Neural progenitor cell (in vitro differentiated cells): Measurements from ENCODE around the gene CTU2.

Experiments used
- EZH2 ChIP-seq: fragments of 200-600 bp; sonication (generic); IDR thresholded peaks from 2 replicates; pipeline ENCODE4 v1.6.1; 2017; ENCODE audit warnings: antibody characterized with exemption, mild to moderate bottlenecking, moderate library complexity
- EZH2phosphoT487 ChIP-seq: fragments of 200-600 bp; sonication (generic); IDR thresholded peaks from 2 replicates; pipeline ENCODE4 v1.6.1; 2017; ENCODE audit warnings: antibody characterized with exemption
- TF ChIP-seq, protein P1 (sequence below): fragments of 200-600 bp; sonication (generic); IDR thresholded peaks from 2 replicates; pipeline ENCODE4 v1.5.1; 2017; ENCODE audit warnings: antibody characterized with exemption, mild to moderate bottlenecking

DNA sequence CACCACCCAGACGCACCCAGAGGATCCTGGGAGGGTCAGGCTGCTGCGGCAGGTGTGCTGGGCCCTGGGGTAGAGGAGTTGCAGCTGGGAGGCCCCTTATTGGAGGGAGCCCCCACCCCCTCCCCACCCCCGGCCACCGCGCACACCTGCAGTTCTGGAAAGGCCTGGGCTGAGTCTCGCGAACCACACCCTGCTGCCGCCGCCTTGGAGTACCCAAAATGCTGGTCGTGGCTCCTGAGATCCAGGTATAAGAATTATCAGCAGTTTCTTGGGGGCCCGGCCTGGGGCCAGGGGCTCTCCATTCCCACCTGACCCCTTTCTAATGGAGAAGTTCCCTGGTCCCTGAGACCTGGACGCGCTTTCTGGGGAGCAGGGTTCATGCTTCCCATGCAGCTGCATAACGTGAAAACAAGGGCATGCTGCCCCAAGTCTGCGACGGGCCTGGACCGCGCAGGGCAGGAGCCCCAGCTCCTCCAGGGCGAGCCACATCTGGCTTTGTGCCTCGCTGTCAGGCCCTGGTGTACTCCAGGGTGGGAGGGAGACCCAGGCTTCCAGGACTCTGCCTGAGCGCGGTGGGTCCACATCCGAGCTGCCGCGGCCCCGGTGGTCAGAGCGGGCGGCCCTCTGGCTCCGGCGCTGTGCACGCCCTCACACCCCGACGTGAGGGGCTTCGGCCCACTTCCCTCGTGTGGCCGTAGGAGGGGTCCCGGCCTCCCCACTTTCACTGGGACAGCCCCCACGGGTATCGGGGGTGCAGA is 12.7 kb upstream of the CTU2 start:
- TF ChIP-seq, protein P1, sequence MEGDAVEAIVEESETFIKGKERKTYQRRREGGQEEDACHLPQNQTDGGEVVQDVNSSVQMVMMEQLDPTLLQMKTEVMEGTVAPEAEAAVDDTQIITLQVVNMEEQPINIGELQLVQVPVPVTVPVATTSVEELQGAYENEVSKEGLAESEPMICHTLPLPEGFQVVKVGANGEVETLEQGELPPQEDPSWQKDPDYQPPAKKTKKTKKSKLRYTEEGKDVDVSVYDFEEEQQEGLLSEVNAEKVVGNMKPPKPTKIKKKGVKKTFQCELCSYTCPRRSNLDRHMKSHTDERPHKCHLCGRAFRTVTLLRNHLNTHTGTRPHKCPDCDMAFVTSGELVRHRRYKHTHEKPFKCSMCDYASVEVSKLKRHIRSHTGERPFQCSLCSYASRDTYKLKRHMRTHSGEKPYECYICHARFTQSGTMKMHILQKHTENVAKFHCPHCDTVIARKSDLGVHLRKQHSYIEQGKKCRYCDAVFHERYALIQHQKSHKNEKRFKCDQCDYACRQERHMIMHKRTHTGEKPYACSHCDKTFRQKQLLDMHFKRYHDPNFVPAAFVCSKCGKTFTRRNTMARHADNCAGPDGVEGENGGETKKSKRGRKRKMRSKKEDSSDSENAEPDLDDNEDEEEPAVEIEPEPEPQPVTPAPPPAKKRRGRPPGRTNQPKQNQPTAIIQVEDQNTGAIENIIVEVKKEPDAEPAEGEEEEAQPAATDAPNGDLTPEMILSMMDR: no peak
- TF ChIP-seq EZH2 (no peak), EZH2phosphoT487 (no peak)
